DMS79 treated with DMSO at 0.1 percent for 48 hours (cell line): ENCODE data around the gene FOXL2NB.

Experiments used
- DNase-seq: peaks from one replicate; lab custom pipeline; 2025; lab: John Stamatoyannopoulos, UW

FOXL2NB gene

DNA sequence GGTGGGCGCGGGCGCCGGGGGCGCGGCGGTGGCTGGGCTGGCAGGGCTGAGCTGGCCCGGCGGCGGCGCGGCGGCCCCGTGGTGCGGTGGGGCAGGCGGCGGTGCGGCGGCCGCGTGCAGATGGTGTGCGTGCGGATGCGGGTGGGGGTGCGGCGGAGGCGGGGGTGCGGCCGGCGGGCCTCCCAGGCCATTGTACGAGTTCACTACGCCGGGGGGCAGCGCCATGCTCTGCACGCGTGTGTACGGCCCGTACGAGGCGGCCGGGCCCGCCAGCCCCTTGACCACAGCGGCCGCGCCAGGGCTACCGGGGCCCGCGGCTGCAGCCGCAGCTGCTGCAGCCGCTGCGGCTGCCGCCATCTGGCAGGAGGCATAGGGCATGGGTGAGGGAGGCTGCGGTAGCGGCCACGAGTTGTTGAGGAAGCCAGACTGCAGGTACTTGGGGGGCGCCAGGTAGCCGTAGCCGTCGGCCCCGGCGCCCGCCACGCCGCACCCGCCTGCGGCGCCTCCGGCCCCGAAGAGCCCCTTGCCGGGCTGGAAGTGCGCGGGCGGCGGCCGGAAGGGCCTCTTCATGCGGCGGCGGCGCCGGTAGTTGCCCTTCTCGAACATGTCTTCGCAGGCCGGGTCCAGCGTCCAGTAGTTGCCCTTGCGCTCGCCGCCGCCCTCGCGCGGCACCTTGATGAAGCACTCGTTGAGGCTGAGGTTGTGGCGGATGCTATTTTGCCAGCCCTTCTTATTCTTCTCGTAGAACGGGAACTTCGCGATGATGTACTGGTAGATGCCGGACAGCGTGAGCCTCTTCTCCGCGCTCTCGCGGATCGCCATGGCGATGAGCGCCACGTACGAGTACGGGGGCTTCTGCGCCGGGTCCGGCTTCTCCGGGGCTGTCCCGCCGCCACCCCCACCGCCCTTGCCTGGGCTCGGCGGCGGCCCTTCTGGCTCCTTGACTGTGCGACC is 1.0 kb upstream of the FOXL2NB start:
- peak; percentile 35 for DNase-seq

DNA sequence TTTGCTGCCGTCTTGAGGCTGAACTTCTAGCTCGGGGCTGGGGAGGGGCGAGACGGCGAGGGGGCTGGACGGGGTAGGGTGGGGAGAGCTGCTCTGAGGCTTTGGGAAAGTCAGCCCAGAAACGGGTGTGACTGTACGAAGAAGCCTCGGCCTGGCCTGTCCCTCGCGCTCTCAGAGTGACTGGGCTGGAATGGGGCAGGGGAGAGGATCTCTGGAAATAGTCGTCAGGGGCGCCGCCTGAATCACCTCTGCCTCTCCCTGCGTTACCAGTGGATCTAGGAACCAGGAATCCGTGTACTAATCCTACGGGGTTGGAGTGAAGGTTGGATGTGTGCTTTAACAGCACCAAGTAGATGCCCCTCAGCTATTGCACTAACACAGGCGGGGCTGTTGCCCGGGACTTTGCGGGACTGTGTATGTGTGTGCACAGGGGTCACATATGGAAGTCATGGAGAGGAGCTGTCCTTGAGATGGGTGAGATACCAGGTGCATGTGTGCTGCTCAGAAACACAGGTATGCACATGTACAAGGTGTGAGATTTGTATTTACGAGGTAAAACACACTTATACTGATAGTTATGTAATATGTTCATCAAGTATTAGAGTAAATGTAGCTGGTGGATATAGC is 591 bp downstream of the FOXL2NB start:
- no peak for DNase-seq

DNA sequence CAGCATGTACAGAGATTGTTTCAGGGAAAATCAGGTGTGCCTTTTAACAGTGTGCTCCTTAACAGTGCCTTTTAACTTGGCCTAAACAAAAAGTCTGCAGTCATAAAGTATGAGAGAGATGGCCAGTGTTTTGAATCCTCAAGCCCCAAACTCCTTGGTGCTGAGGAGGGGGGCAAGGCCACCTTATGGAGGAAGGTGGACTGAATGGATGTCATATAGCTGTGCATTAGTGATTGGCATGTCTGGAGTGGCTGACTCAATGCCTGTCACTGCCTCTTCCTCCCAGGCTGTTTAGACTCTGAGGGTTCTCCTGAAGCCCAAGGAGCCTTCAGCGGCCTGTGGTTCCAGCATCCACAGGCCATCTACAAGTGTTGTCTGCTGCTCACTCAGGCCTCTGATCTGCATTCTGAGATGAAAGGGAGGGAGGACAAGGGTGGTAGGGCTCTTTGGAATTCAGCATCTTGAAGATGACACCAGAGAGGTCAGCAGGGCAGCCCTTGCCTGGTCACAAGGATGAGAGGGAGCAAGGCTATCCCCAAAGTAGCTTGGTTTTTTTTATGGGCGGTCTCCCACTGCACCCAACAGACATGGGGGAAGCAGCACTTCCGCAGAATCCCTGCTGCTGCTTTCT is 1.5 kb downstream of the FOXL2NB start:
- no peak for DNase-seq

DNA sequence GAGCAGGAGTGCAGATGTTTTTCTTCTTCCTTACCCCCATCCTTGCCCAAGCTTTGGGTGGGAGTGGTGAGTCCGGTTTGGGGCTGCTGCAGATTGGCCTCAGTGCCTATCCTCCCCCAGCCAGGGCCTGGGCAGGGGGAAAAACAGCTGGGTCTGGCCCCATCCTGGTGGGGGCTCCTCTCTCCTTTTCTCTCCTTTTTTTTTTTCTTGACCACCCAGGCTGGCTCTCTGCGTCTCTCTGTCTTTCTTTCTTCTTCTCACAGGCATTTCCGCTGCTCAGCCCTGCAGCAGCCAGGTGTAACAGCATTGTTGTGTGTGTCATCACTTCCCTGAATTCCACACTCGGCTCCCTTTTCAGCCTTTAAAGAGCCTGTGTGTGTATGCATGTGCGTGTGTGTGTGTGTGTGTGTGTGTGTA is 2.0 kb downstream of the FOXL2NB start:
- DNase-seq = no peak

GRCh38 chr3:138949445-138950005 is 2.5 kb downstream of the FOXL2NB start:
- no peak for DNase-seq

DNA sequence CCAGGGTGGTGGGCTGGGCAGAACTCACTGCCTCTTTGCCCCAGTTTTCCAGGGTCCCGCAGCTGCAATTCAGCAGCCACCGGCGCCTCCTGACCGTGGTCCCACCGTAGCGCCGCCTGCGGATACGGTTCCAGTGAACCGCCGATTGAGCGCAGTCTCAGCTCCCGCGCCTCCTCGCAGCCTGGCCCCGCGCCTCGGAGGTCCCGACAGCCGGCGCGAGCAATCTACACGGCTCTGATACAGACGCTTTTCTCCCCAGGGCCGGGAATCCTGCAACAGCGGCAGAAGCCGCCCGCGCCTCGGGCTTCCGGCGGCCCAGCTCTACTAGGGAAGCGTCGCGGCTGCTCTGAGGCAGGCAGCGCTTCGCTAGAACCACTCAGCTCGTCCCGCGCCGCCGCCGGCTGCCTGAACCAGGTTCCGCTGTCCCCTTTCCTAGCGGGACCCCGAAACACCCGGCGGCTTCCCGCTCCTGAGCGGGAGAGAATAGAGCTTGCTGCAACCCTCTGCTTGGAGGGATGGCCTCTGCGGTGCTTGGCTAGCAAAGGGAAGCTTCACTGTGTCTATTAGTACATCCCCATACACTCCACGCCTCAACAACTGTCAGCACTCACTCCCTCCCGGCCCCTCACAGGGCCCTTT is 3.1 kb downstream of the FOXL2NB start:
- peak; percentile 11 for DNase-seq

- DNase-seq = no peak
Observed at GRCh38 chr3:138950701-138951100, 3.7 kb downstream of the FOXL2NB start.

DNA sequence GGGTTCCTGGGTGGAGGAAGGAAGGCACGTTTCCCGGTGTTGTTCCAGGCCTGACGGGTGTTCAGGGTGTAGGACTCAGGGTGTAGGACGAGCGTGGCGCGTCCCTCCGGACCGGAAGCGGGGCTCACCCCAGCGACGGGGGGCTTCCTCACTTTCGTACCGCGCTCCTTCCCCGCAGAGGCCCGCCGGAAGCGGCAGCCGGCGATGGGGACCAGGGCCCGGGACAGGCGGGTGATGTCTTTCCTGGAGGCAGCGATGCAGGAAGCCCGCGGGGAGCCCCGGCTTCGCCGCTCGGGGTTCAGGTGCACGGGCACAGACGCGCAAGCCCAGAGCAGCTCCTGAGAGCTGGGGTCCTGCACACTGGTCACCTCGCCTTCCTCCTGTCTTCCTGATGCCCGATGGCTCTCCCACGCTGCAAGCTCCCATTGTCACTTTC is 13.4 kb downstream of the FOXL2NB start:
- DNase-seq = no peak

GRCh38 chr3:138962854-138963560 is 16.0 kb downstream of the FOXL2NB start:
- no peak for DNase-seq

DNA sequence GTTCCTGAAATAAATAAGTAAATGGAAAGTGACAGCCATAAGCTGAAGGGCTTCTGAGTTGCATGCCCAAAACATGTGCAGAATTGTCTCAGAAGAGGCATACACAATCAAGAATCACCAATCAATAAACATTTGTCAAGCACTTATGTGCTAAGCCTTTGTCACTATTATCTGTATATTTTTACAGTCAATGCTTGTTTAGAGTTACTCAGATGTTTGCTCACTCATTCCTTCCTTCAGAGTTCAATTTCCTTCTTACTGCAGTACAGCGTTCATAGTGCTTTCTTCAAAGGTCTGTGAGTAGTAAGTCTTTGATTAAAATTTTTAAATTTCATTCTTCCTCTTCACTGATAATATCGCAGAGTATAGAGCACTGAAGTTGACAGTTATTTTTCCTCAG is 17.2 kb downstream of the FOXL2NB start:
- DNase-seq = no peak

DNA sequence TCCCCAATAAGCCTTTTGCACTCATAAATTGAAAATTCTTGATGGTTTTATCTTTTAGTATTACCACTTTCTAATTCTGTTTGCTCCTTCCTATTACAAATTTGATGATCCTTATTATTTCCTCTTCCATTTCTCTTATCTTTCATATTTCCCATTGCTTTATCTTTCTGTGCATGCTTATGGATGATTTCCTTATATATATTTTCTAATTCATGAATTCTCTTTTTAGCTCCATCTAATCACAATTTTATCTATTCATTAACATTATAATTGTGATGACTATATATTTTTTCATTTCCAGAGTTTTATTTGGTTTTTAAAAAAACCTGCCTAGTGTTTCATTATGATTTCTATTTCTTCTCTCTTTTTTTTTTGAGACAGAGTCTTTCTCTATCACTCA is 17.9 kb downstream of the FOXL2NB start:
- no peak for DNase-seq

DNA sequence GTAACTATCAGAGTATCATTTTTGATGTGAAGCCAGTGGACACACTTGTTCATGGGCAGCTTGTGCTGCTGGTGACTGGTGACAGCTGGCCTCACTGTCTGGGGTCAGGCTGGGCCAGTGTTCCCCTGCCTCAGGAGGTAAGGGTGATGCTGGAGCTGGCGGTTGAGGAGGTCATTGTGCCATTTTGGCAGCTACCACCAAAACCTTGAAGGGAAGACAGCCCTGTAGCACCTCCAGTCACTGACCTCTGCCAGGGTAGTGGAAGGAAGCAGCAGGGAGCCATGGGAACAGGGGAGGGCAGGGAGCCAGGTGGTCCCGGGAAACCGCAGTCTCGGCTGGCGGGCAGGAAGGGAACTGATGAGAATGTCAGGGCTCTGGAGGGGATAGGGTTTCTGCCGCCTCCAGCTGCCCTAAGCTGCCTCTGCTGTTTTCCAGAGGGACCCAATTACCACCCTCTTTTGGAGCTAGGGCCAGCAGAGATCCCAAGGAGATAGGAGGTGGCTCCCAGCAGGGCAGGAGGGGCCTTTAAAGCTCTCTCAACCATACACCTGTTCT is 24.8 kb downstream of the FOXL2NB start:
- no peak for DNase-seq

- DNase-seq = no peak
Observed at GRCh38 chr3:138972941-138973340, 25.9 kb downstream of the FOXL2NB start.

DNA sequence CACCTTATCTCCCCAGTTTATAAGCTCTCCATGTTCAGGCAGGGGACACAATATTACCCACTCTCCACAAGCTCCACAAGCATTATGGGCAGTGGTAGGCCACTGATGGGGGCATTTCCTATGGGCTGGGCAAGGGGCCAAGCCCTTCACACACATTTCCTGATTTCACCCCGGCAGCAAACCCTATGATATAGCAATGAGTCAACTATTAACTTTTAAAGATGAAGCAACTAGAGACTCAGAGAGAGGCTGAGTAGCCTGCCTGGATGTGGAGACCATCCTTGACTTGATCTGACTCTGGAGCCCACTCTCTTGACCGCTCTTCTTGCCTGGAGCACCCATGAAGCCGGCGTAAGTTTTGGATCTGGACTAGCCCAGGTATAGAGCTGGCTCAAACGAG is 27.4 kb downstream of the FOXL2NB start:
- DNase-seq = no peak

- DNase-seq = no peak
Observed at GRCh38 chr3:138975351-138975750, 28.3 kb downstream of the FOXL2NB start.

- DNase-seq = no peak
Observed at GRCh38 chr3:138976047-138976446, 29.0 kb downstream of the FOXL2NB start.

DNA sequence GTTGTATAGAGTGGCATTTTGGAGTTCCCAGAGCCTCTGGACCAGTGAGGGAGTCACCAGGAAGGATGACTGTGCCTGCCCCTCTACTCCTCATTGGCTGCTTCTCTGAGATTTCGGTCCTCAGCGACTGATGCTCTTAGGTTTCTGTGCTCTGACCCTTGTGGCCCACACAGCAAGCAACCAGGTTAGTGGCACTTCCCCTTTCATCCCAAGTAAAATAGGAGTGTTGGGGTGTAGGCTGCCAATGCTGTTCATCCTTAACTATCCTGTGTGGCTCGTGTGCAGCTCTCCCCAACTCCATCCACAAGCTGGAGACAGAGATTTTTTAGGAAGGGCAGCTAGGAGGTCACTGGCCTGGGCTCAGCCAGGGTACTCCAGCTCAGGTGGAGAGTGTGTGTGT is 37.8 kb downstream of the FOXL2NB start:
- DNase-seq = no peak

GRCh38 chr3:138985932-138986331 is 38.9 kb downstream of the FOXL2NB start:
- DNase-seq = no peak

DNA sequence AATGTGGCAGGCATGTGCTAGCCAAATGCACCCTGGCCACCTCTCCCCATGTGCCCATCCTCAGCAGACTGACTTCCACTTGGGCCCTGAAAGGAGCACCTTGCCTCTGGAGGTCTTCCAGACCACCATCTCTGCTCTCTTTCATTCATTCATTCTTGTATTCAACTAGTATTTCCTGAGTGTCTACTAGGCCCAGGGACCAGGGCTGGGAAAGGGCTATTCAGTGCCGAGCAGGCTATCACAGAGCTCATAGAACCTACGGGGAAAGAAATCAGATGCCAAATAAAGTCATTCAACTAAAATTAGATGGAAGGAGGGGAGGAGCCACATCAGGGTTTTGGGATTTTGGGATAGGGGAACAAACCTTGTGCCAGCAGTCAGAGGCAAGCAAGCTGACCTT is 40.2 kb downstream of the FOXL2NB start:
- DNase-seq = no peak

GRCh38 chr3:138995706-138996105 is 48.7 kb downstream of the FOXL2NB start:
- DNase-seq = no peak
